Measurements from ENCODE around the gene SLC28A3.

- TF ChIP-seq, protein P1, sequence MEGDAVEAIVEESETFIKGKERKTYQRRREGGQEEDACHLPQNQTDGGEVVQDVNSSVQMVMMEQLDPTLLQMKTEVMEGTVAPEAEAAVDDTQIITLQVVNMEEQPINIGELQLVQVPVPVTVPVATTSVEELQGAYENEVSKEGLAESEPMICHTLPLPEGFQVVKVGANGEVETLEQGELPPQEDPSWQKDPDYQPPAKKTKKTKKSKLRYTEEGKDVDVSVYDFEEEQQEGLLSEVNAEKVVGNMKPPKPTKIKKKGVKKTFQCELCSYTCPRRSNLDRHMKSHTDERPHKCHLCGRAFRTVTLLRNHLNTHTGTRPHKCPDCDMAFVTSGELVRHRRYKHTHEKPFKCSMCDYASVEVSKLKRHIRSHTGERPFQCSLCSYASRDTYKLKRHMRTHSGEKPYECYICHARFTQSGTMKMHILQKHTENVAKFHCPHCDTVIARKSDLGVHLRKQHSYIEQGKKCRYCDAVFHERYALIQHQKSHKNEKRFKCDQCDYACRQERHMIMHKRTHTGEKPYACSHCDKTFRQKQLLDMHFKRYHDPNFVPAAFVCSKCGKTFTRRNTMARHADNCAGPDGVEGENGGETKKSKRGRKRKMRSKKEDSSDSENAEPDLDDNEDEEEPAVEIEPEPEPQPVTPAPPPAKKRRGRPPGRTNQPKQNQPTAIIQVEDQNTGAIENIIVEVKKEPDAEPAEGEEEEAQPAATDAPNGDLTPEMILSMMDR (conservative IDR thresholded peaks at IDR 0.05; ENCODE audit: low read length): no peak
- no peak for TF ChIP-seq EZH2phosphoT487 (IDR thresholded peaks at IDR 0.05; ENCODE audit: borderline replicate concordance)
These were observed 15.7 kb downstream of the SLC28A3 start for GRCh38 chr9:84324811-84325210.
